Fibroblast of the aortic adventitia (primary cell): ENCODE data around the gene GLUD2. TPM values are rescaled to one million over a fixed set of nuclear protein-coding genes. Genes with fewer than 3 reads are reported as not detected.
"Not testable (repeated sequence)": the region's sequence is repeated elsewhere in the genome, so short reads cannot be mapped to it uniquely, and the experiment has no call there.

Experiments used
- DNase-seq: peaks from one replicate; pipeline ENCODE4 v3.0.0-alpha.2; 2010; ENCODE audit warnings: low read depth
- H3K4me3 ChIP-seq: 2 replicates; pipeline ENCODE4 v1.5.1; 2011; ENCODE audit warnings: low read depth, mild to moderate bottlenecking, control low read depth, low read length, moderate library complexity
- CTCF ChIP-seq: IDR thresholded peaks from 2 replicates; pipeline ENCODE4 v1.5.1; 2011; ENCODE audit warnings: mild to moderate bottlenecking, low read length, control low read depth, inconsistent platforms; ENCODE audit not compliant: insufficient read depth
- total RNA-seq: library from RNA; depleted of rRNA; stranded (reverse); fragments of >200 nt; gene quantifications from 2 replicates; pipeline ENCODE4 v1.2.3, GENCODE V29; 2012; ENCODE audit warnings: low replicate concordance

GLUD2 gene
- total RNA-seq, 1 donor, result 1.4 TPM

- DNase-seq, result no peak
- no peak overlapping the region for H3K4me3 ChIP-seq
- TF ChIP-seq CTCF, result no peak
These were observed 10.5 kb upstream of the GLUD2 start for GRCh38 chrX:121036951-121037350.

- TF ChIP-seq CTCF, result no peak
- DNase-seq, result no peak
- H3K4me3 ChIP-seq, result no peak overlapping the region
These were observed 3.4 kb downstream of the GLUD2 start for GRCh38 chrX:121050781-121051180.

- no peak overlapping the region for H3K4me3 ChIP-seq
- TF ChIP-seq CTCF, result no peak
- DNase-seq, result no peak
These were observed 4.7 kb downstream of the GLUD2 start for GRCh38 chrX:121052122-121052521.

- TF ChIP-seq CTCF, result no peak
- H3K4me3 ChIP-seq, result no peak overlapping the region
- DNase-seq, result no peak
These were observed 14.9 kb downstream of the GLUD2 start for GRCh38 chrX:121062289-121062688.

GRCh38 chrX:121064579-121064978, 17.2 kb downstream of the GLUD2 start:
- TF ChIP-seq CTCF, result no peak

GRCh38 chrX:121084247-121084646, 36.8 kb downstream of the GLUD2 start:
- not testable (repeated sequence) for DNase-seq, H3K4me3 ChIP-seq

More at GRCh38 chrX:121064579-121064978, 17.2 kb downstream of the GLUD2 start:
- no peak overlapping the region for H3K4me3 ChIP-seq
- no peak for DNase-seq

- H3K4me3 ChIP-seq, result no peak overlapping the region
- no peak for TF ChIP-seq CTCF
- DNase-seq, result no peak
These were observed 37.6 kb downstream of the GLUD2 start for GRCh38 chrX:121084903-121085611.
